Activated gamma-delta T cell (primary cell): ENCODE data around the gene VAV2.
"Not testable (repeated sequence)": the region's sequence is repeated elsewhere in the genome, so short reads cannot be mapped to it uniquely, and the experiment has no call there.

Experiments
- DNase-seq: peaks from one replicate; lab custom pipeline; 2025; lab: John Stamatoyannopoulos, UW

VAV2 gene

GRCh38 chr9:133769511-133770075 lies 222.5 kb downstream of the VAV2 start:
- DNase-seq: no peak

- no peak for DNase-seq
Measured at GRCh38 chr9:133768859-133769510, 223.1 kb downstream of the VAV2 start.

- no peak for DNase-seq
Measured at GRCh38 chr9:133768371-133768858, 223.7 kb downstream of the VAV2 start.

- DNase-seq: no peak
Measured at GRCh38 chr9:133767625-133768024, 224.5 kb downstream of the VAV2 start.

- no peak for DNase-seq
Measured at GRCh38 chr9:133767008-133767407, 225.1 kb downstream of the VAV2 start.

GRCh38 chr9:133766234-133766633 lies 225.9 kb downstream of the VAV2 start:
- not testable (repeated sequence) for DNase-seq

GRCh38 chr9:133763272-133764183 lies 228.6 kb downstream of the VAV2 start:
- no peak for DNase-seq

GRCh38 chr9:133762488-133763271 lies 229.4 kb downstream of the VAV2 start:
- DNase-seq: no peak

- no peak for DNase-seq
Measured at GRCh38 chr9:133761641-133762248, 230.4 kb downstream of the VAV2 start.

- DNase-seq: no peak
Measured at GRCh38 chr9:133760713-133761290, 231.3 kb downstream of the VAV2 start.

- no peak for DNase-seq
Measured at GRCh38 chr9:133759946-133760345, 232.2 kb downstream of the VAV2 start.

GRCh38 chr9:133759146-133759900 lies 232.8 kb downstream of the VAV2 start:
- no peak for DNase-seq

GRCh38 chr9:133758228-133758627 lies 233.9 kb downstream of the VAV2 start:
- no peak for DNase-seq

- DNase-seq: no peak
Measured at GRCh38 chr9:133754688-133755227, 237.4 kb downstream of the VAV2 start.

- DNase-seq: no peak
Measured at GRCh38 chr9:133754187-133754586, 237.9 kb downstream of the VAV2 start.

- DNase-seq: no peak
Measured at GRCh38 chr9:133752739-133753446, 239.2 kb downstream of the VAV2 start.

GRCh38 chr9:133750982-133751649 lies 241.0 kb downstream of the VAV2 start:
- no peak for DNase-seq

- DNase-seq: no peak
Measured at GRCh38 chr9:133747309-133747708, 244.8 kb downstream of the VAV2 start.

- DNase-seq: not testable (repeated sequence)
Measured at GRCh38 chr9:133744528-133744927, 247.6 kb downstream of the VAV2 start.
